H9 (cell line): Measurements from ENCODE around the gene MSL1. TPM values are rescaled to one million over a fixed set of nuclear protein-coding genes. Genes with fewer than 3 reads are reported as not detected.

Experiments used
- DNase-seq: peaks from one replicate; pipeline ENCODE4 v3.0.0-alpha.2; 2017
- H2AFZ ChIP-seq: one replicate; pipeline ENCODE4 v1.6.1; 2013; ENCODE audit warnings: mild to moderate bottlenecking, low read length, control low read depth, moderate library complexity
- H2AK5ac ChIP-seq: 2 replicates; pipeline ENCODE4 v1.6.1; 2013; ENCODE audit warnings: low read length, control low read depth, mixed read lengths; ENCODE audit not compliant: insufficient read length
- H2BK120ac ChIP-seq: one replicate; pipeline ENCODE4 v1.6.1; 2013; ENCODE audit warnings: low read depth, mild to moderate bottlenecking, low read length, control low read depth, inconsistent platforms; ENCODE audit not compliant: poor library complexity, severe bottlenecking
- H2BK12ac ChIP-seq: 2 replicates; pipeline ENCODE4 v1.6.1; 2013; ENCODE audit warnings: low read length, control low read depth, mixed read lengths, low read depth; ENCODE audit not compliant: insufficient read length
- H2BK15ac ChIP-seq: 2 replicates; pipeline ENCODE4 v1.6.1; 2013; ENCODE audit warnings: low read depth, low read length, control low read depth
- H2BK20ac ChIP-seq: one replicate; pipeline ENCODE4 v1.6.1; 2013; ENCODE audit warnings: low read depth, mild to moderate bottlenecking, low read length, control low read depth, inconsistent platforms; ENCODE audit not compliant: poor library complexity, severe bottlenecking
- H2BK5ac ChIP-seq: 2 replicates; pipeline ENCODE4 v1.6.1; 2013; ENCODE audit warnings: low read length, control low read depth, mixed read lengths; ENCODE audit not compliant: insufficient read length
- H3K14ac ChIP-seq: 2 replicates; pipeline ENCODE4 v1.6.1; 2013; ENCODE audit warnings: low read length, control low read depth; ENCODE audit not compliant: insufficient read depth
- H3K18ac ChIP-seq: 2 replicates; pipeline ENCODE4 v1.6.1; 2013; ENCODE audit warnings: low read depth, mild to moderate bottlenecking, mixed read lengths, low read length, control low read depth; ENCODE audit not compliant: insufficient read length
- H3K23ac ChIP-seq: 2 replicates; pipeline ENCODE4 v1.6.1; 2013; ENCODE audit warnings: low read length, control low read depth, mixed read lengths, low read depth; ENCODE audit not compliant: insufficient read length
- H3K23me2 ChIP-seq: 2 replicates; pipeline ENCODE4 v1.6.1; 2013; ENCODE audit warnings: low read depth, mild to moderate bottlenecking, mixed read lengths, low read length, control low read depth; ENCODE audit not compliant: insufficient read length, poor library complexity, severe bottlenecking
- H3K27ac ChIP-seq: 2 replicates; pipeline ENCODE4 v1.5.1; 2013; ENCODE audit warnings: low read length, control low read depth, mixed read lengths, low read depth; ENCODE audit not compliant: insufficient read length
- H3K27me3 ChIP-seq: 2 replicates; pipeline ENCODE4 v1.6.1; 2013; ENCODE audit warnings: low read length, control low read depth, inconsistent platforms; ENCODE audit not compliant: insufficient read depth
- H3K4ac ChIP-seq: 2 replicates; pipeline ENCODE4 v1.6.1; 2013; ENCODE audit warnings: low read depth, mild to moderate bottlenecking, control low read depth, inconsistent platforms, low read length, moderate library complexity
- H3K4me1 ChIP-seq: 2 replicates; pipeline ENCODE4 v1.6.1; 2013; ENCODE audit warnings: low read length, control low read depth, inconsistent platforms; ENCODE audit not compliant: insufficient read depth
- H3K4me2 ChIP-seq: 2 replicates; pipeline ENCODE4 v1.6.1; 2013; ENCODE audit warnings: low read length, control low read depth, mixed read lengths; ENCODE audit not compliant: insufficient read length, insufficient read depth
- H3K56ac ChIP-seq: 2 replicates; pipeline ENCODE4 v1.6.1; 2013; ENCODE audit warnings: low read depth, mild to moderate bottlenecking, mixed read lengths, low read length, control low read depth; ENCODE audit not compliant: insufficient read length
- H3K79me1 ChIP-seq: 2 replicates; pipeline ENCODE4 v1.6.1; 2013; ENCODE audit warnings: low read depth, mild to moderate bottlenecking, moderate library complexity, low read length, control low read depth, inconsistent platforms; ENCODE audit not compliant: insufficient read depth, poor library complexity, severe bottlenecking
- H3K79me2 ChIP-seq: 2 replicates; pipeline ENCODE4 v1.6.1; 2013; ENCODE audit warnings: low read length, control low read depth, inconsistent platforms; ENCODE audit not compliant: insufficient read depth
- H3K9ac ChIP-seq: 2 replicates; pipeline ENCODE4 v1.6.1; 2013; ENCODE audit warnings: low read length, control low read depth, mixed read lengths; ENCODE audit not compliant: insufficient read length; ENCODE audit errors: extremely low read depth
- H3K9me3 ChIP-seq: one replicate; pipeline ENCODE4 v1.6.1; 2013; ENCODE audit warnings: low read depth, low read length, inconsistent platforms; ENCODE audit not compliant: control insufficient read depth
- H3T11ph ChIP-seq: one replicate; pipeline ENCODE4 v1.6.1; 2013; ENCODE audit warnings: mild to moderate bottlenecking, low read length, control low read depth, inconsistent platforms
- H4K20me1 ChIP-seq: one replicate; pipeline ENCODE4 v1.6.1; 2013; ENCODE audit not compliant: control insufficient read depth, insufficient read length, insufficient read depth
- H4K5ac ChIP-seq: 2 replicates; pipeline ENCODE4 v1.6.1; 2013; ENCODE audit warnings: low read depth, mild to moderate bottlenecking, mixed read lengths, low read length, control low read depth; ENCODE audit not compliant: insufficient read length
- H4K8ac ChIP-seq: replicated peaks from 2 replicates; pipeline ENCODE4 v1.6.1; 2013; ENCODE audit warnings: low read length, control low read depth, mixed read lengths, low read depth; ENCODE audit not compliant: insufficient read length
- H4K91ac ChIP-seq: 2 replicates; pipeline ENCODE4 v1.6.1; 2013; ENCODE audit warnings: low read depth, mild to moderate bottlenecking, moderate library complexity, mixed read lengths, low read length, control low read depth; ENCODE audit not compliant: insufficient read length
- H3K27ac Mint-ChIP-seq, 3 experiments: 2 replicates in 2 of 3; 3 replicates in 1 of 3; pipeline ENCODE4 v1.8.0; 2020 to 2021; ENCODE audit warnings: mixed read lengths in 3 of 3, mild to moderate bottlenecking in 1 of 3, moderate library complexity in 1 of 3
- H3K27me3 Mint-ChIP-seq: 2 replicates; pipeline ENCODE4 v1.8.0; 2021; ENCODE audit warnings: low read depth, mild to moderate bottlenecking, moderate library complexity, mixed read lengths
- H3K36me3 Mint-ChIP-seq, 3 experiments: 2 replicates in 2 of 3; 3 replicates in 1 of 3; pipeline ENCODE4 v1.8.0; 2020 to 2021; ENCODE audit warnings: low read depth in 3 of 3, mixed read lengths in 3 of 3; ENCODE audit not compliant: insufficient read depth in 1 of 3
- H3K4me1 Mint-ChIP-seq, 2 experiments: 2 replicates each; pipeline ENCODE4 v1.8.0; 2020; ENCODE audit warnings: mixed read lengths in 2 of 2
- H3K4me3 Mint-ChIP-seq, 2 experiments: 2 replicates in 1 of 2; 3 replicates in 1 of 2; pipeline ENCODE4 v1.8.0; 2020 to 2021; ENCODE audit warnings: mild to moderate bottlenecking in 2 of 2, mixed read lengths in 2 of 2, moderate library complexity in 1 of 2
- H3K9me3 Mint-ChIP-seq, 2 experiments: 2 replicates in 1 of 2; 3 replicates in 1 of 2; pipeline ENCODE4 v1.8.0; 2020; ENCODE audit warnings: mild to moderate bottlenecking in 2 of 2, mixed read lengths in 2 of 2, moderate library complexity in 1 of 2
- WGBS: extraction: QIAGEN DNeasy Blood & Tissue Kit; methylation state at CpG from one replicate; pipeline ENCODE4 v1.1.7; 2013; ENCODE audit warnings: missing lambda C conversion rate, low lambda C conversion rate, mixed read lengths; ENCODE audit not compliant: insufficient read length; ENCODE audit errors: extremely low coverage; 5-methylcytosine and 5-hydroxymethylcytosine counted together
- total RNA-seq: library from RNA; stranded (reverse); gene quantifications from 2 replicates; pipeline ENCODE4 v1.2.1, GENCODE V29; 2021
- TF ChIP-seq, protein P1 (sequence below): fragments of 200-600 bp; sonication (generic); conservative IDR thresholded peaks from 3 replicates; pipeline ENCODE4 v1.8.0; 2021; ENCODE audit warnings: antibody characterized with exemption, mild to moderate bottlenecking

Gene MSL1
- total RNA-seq, 1 experiment from 2014 or later = 105 TPM

DNA sequence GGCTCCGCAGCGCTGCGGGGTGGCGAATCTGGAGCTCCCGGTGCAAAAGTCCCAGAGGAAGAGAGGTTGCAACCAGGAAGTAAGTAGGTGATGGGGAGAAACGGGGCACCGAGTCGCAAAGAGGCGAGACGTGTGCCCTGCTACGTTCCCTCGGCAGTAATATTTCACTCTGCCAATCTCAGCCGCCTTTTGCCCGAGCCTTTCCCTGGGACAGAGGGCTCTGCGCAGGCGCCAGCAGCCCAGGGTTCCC is 21.4 kb upstream of the MSL1 start, which contains the start of gene NR1D1:
TSS of gene NR1D1 (minus strand) at position 171 of the 250 bp plus-strand sequence. CDS start 495 bp downstream, outside the sequence.
- Histone ChIP-seq H4K20me1 (no peaks in the 10 kb centered on the region), H4K5ac (no peak within 1 kb of the TSS), H3K79me2 (no peaks in the 10 kb centered on the region), H3K79me1 (no peaks in the 10 kb centered on the region), H3K14ac (0 out of 2 replicates have a peak within 1 kb of the TSS, but pooled peaks have one; percentile 35), H3K9me3 (no peaks in the 10 kb centered on the region), H4K91ac (no peak within 1 kb of the TSS), H2BK5ac (no peak within 1 kb of the TSS), H3K27ac (no peak within 1 kb of the TSS), H3K23ac (no peak within 1 kb of the TSS), H2BK20ac (no peak within 1 kb of the TSS), H3K4me2 (peak within 1 kb of the TSS; percentile 72), H2BK15ac (no peak within 1 kb of the TSS), H3K4ac (no peak within 1 kb of the TSS), H3K4me1 (peaks cover 10% of the 10 kb centered on the region; the same call in 1 of the 2 replicates), H3K56ac (no peak within 1 kb of the TSS), H2BK120ac (no peak within 1 kb of the TSS), H3K18ac (peak within 1 kb of the TSS; percentile 33), H3K23me2 (peaks cover 15% of the 10 kb centered on the region), H2BK12ac (no peak within 1 kb of the TSS), H2AK5ac (no peak within 1 kb of the TSS), H4K8ac (no peak within 1 kb of the TSS), H3K27me3 (peaks cover 8% of the 10 kb centered on the region; the same call in 1 of the 2 replicates), H3K9ac (peak within 1 kb of the TSS; percentile 17), H3T11ph (no peak within 1 kb of the TSS), H2AFZ (no peak within 1 kb of the TSS)
- Mint-ChIP-seq H3K27me3 (peaks cover 53% of the 10 kb centered on the region), H3K27ac (peak within 1 kb of the TSS; percentile 60 to 97 (median 93); a peak in 6 of 7 replicates), H3K9me3 (peaks cover 0 to 7% of the 10 kb centered on the region in 2 experiments; a peak in 2 of 5 replicates), H3K4me3 (peak within 1 kb of the TSS; percentile 82 to 87), H3K36me3 (peaks cover 15 to 30% (median 19%) of the 10 kb centered on the region in 3 experiments), H3K4me1 (peaks cover 59 to 63% of the 10 kb centered on the region in 2 experiments)
- no CpG with 5 or more reads among the region's 16 CpGs for WGBS
- no peak for DNase-seq
- TF ChIP-seq, protein P1, sequence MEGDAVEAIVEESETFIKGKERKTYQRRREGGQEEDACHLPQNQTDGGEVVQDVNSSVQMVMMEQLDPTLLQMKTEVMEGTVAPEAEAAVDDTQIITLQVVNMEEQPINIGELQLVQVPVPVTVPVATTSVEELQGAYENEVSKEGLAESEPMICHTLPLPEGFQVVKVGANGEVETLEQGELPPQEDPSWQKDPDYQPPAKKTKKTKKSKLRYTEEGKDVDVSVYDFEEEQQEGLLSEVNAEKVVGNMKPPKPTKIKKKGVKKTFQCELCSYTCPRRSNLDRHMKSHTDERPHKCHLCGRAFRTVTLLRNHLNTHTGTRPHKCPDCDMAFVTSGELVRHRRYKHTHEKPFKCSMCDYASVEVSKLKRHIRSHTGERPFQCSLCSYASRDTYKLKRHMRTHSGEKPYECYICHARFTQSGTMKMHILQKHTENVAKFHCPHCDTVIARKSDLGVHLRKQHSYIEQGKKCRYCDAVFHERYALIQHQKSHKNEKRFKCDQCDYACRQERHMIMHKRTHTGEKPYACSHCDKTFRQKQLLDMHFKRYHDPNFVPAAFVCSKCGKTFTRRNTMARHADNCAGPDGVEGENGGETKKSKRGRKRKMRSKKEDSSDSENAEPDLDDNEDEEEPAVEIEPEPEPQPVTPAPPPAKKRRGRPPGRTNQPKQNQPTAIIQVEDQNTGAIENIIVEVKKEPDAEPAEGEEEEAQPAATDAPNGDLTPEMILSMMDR = no peak
